GM18505 (cell line): Measurements from ENCODE around the gene L3MBTL1.
A peak's percentile ranks its signal among the peaks of the same experiment; 100 is the strongest.
"Not testable (repeated sequence)": the region's sequence is repeated elsewhere in the genome, so short reads cannot be mapped to it uniquely, and the experiment has no call there.

Experiments
- ATAC-seq: cut with Tn5 transposase; IDR thresholded peaks from one replicate; pipeline ENCODE4 v1.9.1; 2021; ENCODE audit not compliant: unreplicated experiment
- POLR2A ChIP-seq: IDR thresholded peaks from 4 replicates; pipeline ENCODE4 v1.6.1; 2011; ENCODE audit warnings: borderline replicate concordance; ENCODE audit not compliant: insufficient read depth, insufficient read length; ENCODE audit errors: extremely low read depth

Gene L3MBTL1

GRCh38 chr20:43583982-43584432 is 76.5 kb downstream of the L3MBTL1 start:
- TF ChIP-seq POLR2A = no peak
- no peak for ATAC-seq

- ATAC-seq = no peak
- TF ChIP-seq POLR2A = no peak
These were observed 77.1 kb downstream of the L3MBTL1 start for GRCh38 chr20:43584448-43585136.

GRCh38 chr20:43586641-43587040 is 79.1 kb downstream of the L3MBTL1 start:
- no peak for ATAC-seq
- no peak for TF ChIP-seq POLR2A

GRCh38 chr20:43588526-43588925 is 81.0 kb downstream of the L3MBTL1 start:
- ATAC-seq = not testable (repeated sequence)

- no peak for ATAC-seq
- no peak for TF ChIP-seq POLR2A
These were observed 82.5 kb downstream of the L3MBTL1 start for GRCh38 chr20:43590036-43590391.

- peak; percentile 96 for ATAC-seq
- TF ChIP-seq POLR2A = peak; percentile 73
These were observed 83.2 kb downstream of the L3MBTL1 start, which contains the start of gene IFT52 for GRCh38 chr20:43590392-43591303. Gene IFT52 (plus strand): TSS chr20:43590937. CDS start chr20:43594699, 3,762 bp downstream.
